Liver (tissue), 3 donors: ENCODE data around the gene IGFL1.

Experiments used
- CTCF ChIP-seq: fragments of 150-350 bp; IDR thresholded peaks from 2 replicates; pipeline ENCODE4 v1.5.1; 2017; ENCODE audit warnings: improper control_type of control experiment, low read depth, low read length; ENCODE audit not compliant: missing input control
- GABPA ChIP-seq, 2 donors: IDR thresholded peaks in 1 of 2; conservative IDR thresholded peaks in 1 of 2; 2 replicates each; pipeline ENCODE4 v1.6.1; 2016; ENCODE audit warnings: antibody characterized with exemption in 2 of 2, mild to moderate bottlenecking in 1 of 2, moderate library complexity in 1 of 2
- RAD21 ChIP-seq, 2 donors: IDR thresholded peaks; 2 replicates each; pipeline ENCODE4 v1.6.1; 2016; ENCODE audit warnings: antibody characterized with exemption in 2 of 2, mild to moderate bottlenecking in 2 of 2
- donor health status: healthy.
- donor health status: healthy.

GRCh38 chr19:46191972-46192371, 37.6 kb upstream of the IGFL1 start:
- TF ChIP-seq CTCF (no peak), RAD21 (IDR thresholded peaks at IDR 0.05) (no peak), GABPA (IDR thresholded peaks at IDR 0.05 in 1 of 2, conservative IDR thresholded peaks at IDR 0.05 in 1 of 2) (no peak)
